HK-2 (cell line): ENCODE results near the gene EOGT.
A peak's percentile ranks its signal among the peaks of the same experiment; 100 is the strongest.

ENCODE experiments used
- DNase-seq: peaks from one replicate; pipeline ENCODE4 v3.0.0-alpha.2; 2018; ENCODE audit not compliant: unreplicated experiment

Gene EOGT

DNA sequence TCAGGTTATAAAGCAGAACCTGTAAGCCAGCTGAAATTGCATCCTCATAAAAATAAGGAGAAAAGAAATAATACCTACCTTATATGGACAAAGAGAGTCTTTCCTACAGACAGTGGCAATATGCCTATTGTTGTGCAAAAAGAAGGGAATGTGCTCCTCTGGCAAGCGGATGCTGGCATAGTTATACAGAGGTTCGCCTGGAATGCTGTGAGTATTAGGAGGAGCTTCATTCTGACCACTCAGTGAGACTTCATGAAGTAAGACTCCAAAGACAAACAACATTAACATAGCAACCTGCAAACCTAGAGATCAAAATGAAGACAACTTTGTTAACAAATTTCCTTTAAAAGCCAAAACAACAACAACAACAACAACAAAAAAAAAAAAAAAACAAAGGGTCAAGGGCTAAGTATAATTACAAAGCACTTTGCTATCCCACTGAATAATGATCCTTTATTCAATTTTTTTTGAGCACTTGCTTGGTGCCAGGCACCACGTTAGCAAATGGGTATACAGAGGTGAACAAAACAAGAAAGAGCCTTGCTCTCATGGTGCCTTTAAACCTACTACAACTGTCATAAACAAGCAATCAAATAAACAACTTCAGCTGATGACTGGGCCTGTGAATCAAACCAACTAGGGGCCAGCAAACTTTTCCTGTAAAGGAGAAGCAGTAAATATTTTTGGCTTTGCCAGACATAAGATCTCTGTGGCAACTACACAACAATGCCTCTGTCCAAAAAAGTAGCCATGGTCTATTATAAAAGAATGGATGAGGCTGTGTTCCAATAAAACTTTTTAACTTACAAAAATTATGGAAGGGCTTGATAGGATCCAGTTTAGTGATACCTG is 3.7 kb downstream of the EOGT start:
- no peak for DNase-seq

- no peak for DNase-seq
These were observed 4.5 kb downstream of the EOGT start for GRCh38 chr3:69008980-69009379.

DNA sequence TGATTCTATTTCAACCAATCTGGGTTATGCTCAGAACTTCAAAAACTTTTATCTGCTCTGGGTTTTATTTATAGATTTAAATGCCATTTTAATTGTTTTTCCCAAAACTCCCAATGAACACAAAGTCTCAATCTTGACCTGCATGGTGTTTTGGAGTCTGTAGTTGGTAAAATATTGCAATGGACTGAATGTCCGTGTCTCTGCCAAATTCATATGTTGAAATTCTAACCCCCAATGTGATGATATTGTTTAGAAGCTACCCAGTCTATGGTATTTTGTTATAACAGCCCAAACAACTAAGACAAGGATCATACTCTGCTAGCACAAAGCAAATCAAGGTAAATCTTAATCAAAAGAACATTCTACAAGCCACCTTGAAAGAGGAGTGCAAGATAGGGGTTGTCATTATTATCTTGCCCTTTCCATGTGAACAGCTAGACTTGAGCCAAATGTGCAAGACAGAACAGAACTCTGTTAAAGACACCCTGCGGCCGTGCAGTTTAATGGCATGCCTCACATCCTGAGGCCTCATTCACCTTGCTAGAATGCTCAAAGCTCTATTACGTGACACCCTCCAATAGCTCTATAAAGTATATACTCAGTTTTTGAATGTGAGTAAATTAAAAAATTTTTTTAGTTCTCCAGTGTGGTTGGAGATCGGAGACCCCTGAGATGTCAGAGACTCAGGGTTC is 7.5 kb downstream of the EOGT start:
- no peak for DNase-seq

GRCh38 chr3:69005071-69005790 is 8.3 kb downstream of the EOGT start:
- DNase-seq: no peak

GRCh38 chr3:69004138-69004537 is 9.3 kb downstream of the EOGT start:
- DNase-seq: no peak

DNA sequence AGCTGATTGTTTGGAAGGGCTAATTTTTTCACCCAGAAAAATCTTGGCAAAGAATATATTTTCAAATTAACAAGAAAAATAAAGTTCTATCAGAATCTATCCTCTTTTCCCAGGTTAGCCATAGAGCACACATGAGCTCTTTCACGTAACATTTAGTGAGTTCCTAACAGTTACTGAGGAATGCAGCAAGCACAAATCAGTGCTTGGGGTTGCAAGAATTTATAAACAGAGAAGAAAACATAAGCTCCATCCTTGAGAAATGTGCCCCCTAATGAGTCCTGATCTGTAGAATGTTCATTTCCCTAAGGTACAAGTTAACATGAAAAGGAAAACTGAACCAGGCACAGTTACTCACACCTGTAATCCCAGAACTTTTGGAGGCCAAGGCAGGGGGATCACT is 13.9 kb downstream of the EOGT start:
- DNase-seq: no peak

GRCh38 chr3:68999158-68999557 is 14.3 kb downstream of the EOGT start:
- DNase-seq: no peak

DNA sequence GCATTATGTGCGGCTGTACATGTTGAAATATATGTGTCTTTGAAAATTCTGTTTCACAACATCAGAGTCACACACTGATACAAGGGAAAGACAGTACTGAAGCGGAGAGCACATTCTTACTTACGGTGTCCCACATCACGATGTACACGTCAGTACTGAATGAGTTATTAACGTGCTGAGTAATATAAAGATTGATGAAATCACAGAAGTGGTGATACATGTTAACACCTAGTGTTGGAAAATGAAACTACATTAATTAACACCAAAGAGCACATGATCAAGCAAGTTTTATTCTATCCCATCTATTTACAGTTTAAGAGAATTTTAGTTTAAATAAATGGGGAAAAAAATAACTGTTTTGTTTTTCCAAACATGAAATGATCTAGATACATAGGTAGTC is 15.6 kb downstream of the EOGT start:
- no peak for DNase-seq

- DNase-seq: no peak
These were observed 17.0 kb downstream of the EOGT start for GRCh38 chr3:68996356-68996995.

DNA sequence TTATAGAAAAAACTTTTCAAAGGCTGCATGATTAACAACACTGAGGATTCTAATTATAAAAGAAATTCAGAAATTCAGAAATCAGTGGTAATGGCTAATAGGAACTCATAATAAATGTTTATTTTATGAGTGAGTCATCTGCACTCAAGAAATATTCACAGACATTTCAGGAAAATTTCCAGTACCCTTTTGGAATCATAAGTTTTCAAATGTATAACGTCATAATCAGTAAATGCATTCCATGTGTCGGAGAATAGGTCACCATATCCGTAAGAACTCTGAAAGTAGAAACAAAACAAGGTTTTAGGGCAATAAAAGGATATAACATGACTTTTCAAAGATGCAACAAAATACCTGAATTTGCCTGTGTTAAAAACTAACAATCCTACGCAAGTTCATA is 24.7 kb downstream of the EOGT start:
- DNase-seq: no peak

DNA sequence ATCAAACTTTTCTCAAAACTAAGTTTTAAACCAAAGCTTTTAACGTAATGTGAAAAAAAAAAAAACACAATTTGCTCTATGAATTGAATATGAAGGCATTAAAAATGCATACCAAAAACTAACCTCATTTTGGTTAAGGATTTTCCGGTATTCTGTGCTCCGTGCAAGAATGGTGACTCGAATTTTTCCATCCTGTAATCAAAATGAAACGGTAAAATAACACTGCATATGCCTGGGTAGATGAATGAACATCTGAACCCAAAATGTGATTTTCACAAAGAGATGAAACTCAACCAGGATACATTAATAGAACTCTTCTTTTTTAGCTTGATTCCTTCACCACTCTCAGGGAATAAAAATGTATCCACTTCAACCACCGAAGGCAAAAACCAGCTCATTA is 26.2 kb downstream of the EOGT start:
- no peak for DNase-seq

DNA sequence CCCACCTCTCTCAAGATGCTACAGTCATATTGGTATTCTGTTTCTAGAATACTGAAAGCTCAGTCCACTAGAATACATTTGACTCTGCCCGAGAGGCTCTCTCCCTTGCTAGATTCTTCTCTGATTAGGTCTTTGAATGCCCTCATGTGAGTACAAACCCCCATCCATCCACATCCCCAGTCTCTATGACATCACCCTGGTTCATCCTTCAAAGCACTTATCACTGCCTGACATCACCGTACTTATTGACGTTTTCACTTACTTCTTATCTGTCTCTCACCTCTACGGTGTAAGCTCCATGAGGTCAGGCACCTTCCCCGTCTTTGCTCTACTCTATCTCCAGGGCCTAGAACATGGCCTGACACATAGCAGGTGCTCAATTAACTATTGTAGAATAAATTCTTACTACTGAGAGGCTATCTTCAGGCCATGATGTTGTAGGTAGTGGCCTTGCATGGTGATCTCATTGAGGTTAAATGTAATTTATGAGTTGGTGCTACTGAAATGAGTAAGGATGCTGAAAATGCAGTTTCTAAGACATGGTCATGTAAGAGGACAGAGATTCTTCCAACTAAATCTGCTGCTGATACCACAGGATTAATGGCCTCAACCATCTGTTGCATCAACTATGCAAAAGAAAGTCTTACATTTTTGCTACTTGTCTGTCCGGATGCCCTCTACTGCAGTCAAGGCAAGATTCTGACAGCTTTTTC is 26.8 kb downstream of the EOGT start:
- DNase-seq: no peak

GRCh38 chr3:68985146-68985790 is 28.2 kb downstream of the EOGT start:
- no peak for DNase-seq

DNA sequence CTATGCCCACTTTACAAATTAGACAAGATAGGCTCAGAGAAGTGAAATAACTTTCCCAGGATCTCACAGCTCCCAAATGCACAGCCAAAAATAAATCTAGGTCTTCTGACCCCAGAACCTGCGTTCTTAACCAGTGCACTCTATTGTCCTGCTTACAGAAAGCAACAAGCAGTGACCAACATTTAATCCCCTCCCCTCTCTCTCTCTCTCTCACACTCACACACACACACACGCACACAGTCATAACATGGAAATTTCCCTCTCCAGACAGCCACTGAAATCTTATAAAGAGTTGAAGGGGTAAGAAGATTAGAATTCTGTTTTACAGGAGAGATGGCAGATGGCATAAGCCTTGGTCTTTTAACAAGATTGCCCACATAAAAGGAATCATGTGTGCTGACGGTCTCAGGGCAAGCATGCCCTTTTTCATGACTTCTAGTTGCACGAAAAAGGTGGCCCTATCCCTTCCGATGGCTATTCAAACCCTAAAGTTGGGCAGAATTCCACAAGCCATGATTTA is 29.4 kb downstream of the EOGT start:
- no peak for DNase-seq

DNA sequence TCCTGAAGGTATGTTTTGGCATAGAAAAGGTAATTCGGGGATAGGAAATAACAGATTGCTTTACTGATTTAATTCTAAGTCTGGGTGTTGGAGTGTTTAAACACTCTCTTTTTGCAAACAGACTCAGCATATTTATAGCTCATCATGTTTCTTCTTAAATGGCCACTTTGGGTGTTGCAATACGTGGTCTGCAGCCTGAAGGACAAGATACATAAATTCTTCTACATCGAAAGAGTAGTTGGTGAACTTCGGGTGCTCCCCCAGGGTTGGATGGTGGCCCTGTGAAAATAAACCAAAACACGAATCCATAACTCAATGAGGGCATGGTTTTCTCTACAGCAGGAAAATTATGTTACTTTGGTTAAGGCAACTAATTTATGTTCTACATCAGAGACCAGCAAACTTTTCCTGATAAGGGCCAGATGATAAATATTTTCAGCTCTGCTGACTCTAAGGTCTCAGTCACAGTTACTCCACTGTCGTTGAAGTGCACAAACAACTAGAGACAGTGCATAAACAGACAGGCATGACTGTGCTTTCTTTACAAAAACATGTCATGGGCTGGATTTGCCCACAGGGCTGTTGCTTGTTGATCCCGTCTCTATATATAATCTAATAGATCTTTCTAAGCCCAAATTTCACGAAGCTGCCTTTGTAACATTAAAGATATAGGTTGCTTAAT is 35.9 kb downstream of the EOGT start:
- DNase-seq: no peak

GRCh38 chr3:68974711-68975110 is 38.8 kb downstream of the EOGT start:
- no peak for DNase-seq

GRCh38 chr3:68973639-68974038 is 39.8 kb downstream of the EOGT start:
- no peak for DNase-seq

GRCh38 chr3:68972358-68972979 is 41.0 kb downstream of the EOGT start:
- DNase-seq: peak; percentile 38

- no peak for DNase-seq
These were observed 48.8 kb downstream of the EOGT start for GRCh38 chr3:68964694-68965093.

- no peak for DNase-seq
These were observed 49.6 kb downstream of the EOGT start for GRCh38 chr3:68963891-68964290.
